ENCODE measurements around the gene ZNF821.
"Not testable (repeated sequence)": the region's sequence is repeated elsewhere in the genome, so short reads cannot be mapped to it uniquely, and the experiment has no call there.

The ZNF821 gene

DNA sequence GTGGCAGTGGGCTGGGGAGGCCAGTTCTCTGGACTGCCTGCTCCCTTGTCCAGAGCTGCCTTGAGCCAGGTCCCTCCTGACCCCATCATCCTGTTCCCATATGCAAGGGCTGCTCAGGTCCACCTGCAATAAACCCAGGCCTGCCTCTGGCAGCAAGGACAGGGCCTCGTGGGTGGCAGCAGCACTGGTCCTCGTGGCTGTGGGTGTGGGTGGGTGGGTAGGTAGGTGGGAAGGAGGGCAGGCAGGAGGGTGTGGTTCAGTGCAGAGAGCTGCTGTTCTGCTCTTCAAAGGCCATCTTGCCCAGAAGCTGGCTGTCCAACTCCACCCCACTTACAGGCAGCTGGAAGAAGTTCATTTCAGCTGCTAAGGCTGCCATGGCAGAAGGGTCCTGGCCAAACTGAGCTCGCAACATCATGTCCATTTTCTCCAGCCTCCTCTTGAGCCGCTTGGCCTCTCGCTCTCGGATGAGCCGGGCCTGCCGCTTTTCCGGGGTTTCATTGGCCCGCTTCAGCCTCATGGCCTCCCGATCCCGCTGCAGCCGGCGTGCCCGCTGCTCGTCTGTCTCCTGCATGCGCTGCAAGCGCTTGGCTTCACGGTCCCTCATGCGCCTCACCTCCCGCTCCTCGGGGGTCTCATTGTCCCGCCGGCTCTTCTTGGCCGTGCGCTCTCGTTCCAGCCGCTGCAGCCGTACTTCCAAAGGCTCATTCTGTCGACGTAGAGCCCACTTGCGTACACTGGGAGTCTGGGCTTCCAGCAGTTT, 24.0 kb downstream of the ZNF821 start:
- DNase-seq, result no peak

DNA sequence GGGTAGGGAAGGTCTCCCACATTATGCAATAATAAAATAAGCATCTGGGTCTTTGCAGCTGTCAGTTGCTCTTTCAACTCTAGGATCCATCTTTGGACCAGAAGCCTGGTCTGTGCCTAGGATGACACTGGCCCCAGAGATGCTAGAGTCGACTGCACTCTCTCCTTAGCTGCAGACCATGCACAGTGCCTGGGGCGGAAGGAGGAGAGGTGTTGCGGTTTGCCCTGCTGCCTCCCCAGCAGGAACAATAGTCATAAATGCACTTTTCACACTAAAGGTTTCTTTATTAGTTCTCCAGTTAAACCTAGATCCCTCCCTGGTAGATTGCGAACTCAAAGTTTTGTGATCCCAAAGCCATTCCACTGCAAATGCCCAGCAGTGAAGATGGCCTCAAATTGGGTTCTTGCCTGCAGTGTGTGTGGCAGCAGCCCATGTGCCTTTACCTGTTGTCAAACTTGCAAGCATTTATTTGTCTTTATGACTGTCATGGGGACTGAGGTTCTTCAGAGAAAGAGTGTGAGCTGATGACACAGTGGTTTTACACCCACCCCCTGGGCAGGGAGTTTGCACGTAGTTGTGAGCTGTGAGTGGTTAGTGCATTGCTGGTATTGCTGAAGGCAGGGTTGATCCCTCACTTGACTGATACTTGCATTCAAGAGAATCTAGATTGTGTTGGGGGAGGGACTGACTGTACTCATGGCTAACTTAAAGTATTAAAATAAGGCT, 27.9 kb downstream of the ZNF821 start:
- DNase-seq, result no peak

DNA sequence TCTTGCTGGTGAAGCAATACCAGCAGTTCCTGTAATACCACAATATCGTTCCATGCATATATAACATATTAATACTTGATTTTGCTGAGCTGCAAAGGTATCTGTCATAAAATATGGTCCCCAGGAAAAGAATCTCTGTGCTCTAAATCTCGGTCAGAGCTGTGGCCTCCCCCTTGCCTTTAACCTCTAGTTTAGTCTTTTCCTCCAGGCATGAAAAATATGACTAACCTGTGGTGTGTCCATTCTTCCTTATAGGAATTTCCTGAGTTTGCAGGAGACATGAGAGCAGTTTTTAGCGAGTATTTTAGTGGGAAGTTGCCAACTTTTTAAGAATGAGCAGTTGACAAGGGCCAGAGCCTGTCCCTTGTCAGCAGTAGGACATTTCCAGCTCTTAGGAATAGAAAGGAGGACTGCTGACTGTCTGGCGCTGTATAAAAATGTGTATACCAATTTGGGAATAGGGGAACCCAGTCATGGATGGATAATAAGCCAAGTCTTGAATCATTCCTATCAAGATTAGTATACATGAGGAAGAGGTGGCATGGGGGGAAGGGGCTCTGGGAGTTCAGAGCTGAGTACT, 29.5 kb downstream of the ZNF821 start:
- DNase-seq, result no peak

DNA sequence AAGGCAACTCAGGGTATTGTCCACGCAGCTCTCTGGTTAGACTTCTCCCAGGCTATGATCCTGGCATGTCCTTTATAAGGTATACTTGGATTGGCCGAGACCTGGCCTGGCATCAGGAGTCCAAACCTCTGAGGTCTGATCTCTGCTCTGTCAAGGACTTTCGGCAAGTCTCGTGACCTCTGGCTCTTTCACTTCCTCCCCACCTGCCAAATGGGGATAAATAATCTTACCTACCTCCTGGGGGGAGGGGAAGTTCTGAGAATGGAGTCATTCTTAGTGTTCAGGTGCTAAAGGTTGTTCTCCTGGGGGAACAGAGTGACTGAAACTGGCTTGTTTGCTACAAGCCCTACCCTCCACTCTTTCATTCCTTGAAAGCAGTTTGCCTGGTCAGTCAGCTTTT, 30.6 kb downstream of the ZNF821 start:
- no peak for DNase-seq

DNA sequence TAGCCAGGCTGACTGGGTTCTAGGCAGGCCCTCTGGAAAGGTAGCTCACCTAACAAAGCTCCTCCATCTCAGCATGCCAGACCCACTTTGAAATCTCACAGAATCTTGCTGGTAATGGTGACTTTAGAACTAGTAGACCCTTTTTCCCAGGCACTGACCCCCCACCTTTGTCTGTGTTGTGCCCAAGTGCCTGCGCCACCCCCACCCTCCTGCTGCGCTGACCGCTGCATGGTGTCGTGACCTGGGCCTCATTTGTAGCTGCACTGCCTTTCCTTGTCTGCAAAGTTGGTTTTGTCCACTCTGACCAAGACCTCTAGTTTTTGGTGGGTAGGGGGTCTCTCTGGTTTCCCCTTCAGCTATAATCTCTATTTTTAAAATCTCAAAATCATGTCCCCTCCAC, 31.4 kb downstream of the ZNF821 start:
- no peak for DNase-seq

GRCh38 chr16:71852158-71852557, 31.8 kb downstream of the ZNF821 start:
- DNase-seq, result no peak

GRCh38 chr16:71851746-71852145, 32.2 kb downstream of the ZNF821 start:
- no peak for DNase-seq

DNA sequence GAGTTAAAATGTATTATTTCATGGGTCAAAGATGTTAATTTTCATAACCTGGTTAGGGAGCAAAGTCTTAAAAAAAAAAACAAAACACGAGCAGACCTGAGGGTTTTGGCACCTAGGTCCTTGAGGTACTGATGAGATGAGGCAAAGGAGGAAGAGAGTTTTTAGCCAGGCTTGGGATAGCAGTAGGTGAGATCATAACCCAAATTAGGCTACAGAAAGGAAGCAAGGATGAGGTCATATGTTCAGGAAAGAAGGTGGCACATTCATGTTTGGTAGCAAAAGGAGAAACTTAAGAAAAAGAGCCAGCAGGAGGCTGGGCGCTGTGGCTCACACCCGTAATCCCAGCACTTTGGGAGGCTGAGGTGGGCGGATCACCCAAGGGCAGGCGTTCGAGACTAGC, 35.4 kb downstream of the ZNF821 start:
- DNase-seq, result no peak

GRCh38 chr16:71847096-71847495, 36.9 kb downstream of the ZNF821 start:
- DNase-seq, result no peak

DNA sequence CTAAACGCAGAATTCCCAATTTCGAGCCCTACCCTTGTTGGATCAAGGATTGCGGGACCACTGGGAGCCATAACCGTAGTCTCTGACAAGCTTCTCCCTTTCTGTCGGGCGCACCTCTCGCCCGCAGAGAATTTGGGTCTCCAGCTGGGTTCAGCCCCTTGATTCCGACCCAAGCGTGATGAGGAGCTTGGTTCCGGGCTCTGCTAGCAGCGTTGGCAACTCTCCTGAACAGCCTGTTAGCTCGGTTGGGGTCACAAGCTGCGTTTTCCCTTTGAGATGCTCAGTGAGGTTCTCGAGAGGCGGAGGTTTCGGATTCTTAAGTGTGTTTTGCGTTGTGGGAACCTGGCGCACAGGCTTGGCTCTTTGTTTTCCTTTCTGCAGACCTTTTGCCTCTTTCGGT, 37.6 kb downstream of the ZNF821 start:
- no peak for DNase-seq

DNA sequence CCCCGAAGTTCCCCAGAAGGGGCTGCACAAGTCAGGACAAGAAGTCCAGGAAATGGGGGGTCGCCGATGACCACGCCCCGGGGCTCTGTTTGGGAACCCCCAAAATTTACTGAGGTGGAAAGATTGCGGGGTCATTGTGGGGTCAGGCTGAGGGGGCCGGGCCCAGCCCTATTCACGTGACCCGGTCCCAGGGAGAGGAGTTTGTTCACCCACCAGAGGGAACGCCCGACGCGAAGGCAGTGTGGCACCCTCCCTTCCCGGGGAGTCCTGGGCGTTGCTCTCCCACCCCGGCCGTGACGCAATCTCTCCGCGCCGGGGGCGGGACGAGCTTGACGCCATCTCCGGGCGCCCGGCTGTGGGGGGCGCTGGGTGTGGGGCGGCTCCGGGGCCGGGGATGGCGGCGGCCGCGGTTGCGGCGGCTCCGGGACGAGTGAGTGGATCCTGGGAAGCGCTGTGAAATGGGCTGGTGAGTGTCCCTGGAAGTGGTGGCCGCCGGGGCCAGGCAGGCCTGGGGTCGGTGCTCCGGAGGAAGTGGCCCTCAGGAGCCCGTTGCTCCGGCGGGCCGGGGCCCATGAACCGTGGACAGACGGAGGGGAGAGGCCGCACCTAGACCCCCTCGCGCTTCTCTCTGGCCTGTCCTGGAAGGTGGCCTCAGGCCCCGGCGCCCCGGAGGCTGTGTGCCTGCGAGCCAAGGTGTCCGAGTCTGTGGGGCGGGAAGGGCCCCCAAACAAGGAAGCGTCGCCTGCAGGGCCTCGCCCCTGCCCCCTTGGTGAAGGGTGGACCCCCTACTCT, 38.1 kb downstream of the ZNF821 start, which contains the start of gene ATXN1L:
TSS of gene ATXN1L (plus strand) at position 338 of the 792 bp plus-strand sequence. CDS start 3,765 bp downstream, outside the sequence.
- peak; percentile 88 to 92 for DNase-seq

- no peak for DNase-seq
These were observed 40.4 kb downstream of the ZNF821 start for GRCh38 chr16:71843572-71843971.

DNA sequence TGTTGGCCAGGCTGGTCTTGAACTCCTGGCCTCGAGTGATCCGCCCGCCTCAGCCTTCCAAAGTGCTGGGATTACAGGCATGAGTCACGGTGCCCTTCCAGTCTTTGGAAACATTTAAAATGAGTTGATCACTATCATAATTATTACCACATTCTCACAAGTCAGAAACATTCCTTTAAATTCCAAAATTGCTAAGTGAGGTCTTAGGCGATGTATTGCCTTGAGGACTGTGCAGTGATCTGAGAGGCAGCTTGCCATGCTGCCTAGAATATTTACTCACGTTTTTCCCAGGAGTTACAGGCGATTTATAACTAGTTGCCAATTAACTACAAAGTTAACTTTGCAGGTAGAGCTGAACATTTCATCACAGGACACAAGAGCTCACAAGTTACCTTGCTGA, 43.9 kb downstream of the ZNF821 start:
- no peak for DNase-seq

- DNase-seq, result no peak
These were observed 46.8 kb downstream of the ZNF821 start for GRCh38 chr16:71837150-71837549.

- DNase-seq, result no peak
These were observed 49.7 kb downstream of the ZNF821 start for GRCh38 chr16:71834291-71834690.

GRCh38 chr16:71832112-71832511, 51.9 kb downstream of the ZNF821 start:
- DNase-seq, result not testable (repeated sequence)

- not testable (repeated sequence) for DNase-seq
These were observed 52.3 kb downstream of the ZNF821 start for GRCh38 chr16:71831698-71832097.

DNA sequence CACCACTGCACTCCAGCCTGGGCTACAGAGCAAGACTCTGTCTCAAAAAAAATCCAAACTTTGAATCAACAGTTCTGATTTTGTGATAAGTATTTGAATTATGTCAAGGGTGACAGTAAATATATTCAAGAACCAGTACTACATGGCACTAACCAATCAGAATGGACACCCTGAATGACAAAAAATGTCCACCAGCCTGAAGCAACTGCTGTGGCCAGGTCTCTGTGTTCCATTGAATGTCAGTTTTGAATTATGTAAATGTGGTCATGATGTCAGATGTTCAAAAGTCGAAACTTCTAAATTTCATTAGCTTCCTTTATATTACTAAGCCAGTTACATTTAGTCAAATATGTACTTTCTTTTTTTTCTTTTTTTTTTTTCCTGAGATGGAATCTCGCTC, 53.6 kb downstream of the ZNF821 start:
- DNase-seq, result no peak

DNA sequence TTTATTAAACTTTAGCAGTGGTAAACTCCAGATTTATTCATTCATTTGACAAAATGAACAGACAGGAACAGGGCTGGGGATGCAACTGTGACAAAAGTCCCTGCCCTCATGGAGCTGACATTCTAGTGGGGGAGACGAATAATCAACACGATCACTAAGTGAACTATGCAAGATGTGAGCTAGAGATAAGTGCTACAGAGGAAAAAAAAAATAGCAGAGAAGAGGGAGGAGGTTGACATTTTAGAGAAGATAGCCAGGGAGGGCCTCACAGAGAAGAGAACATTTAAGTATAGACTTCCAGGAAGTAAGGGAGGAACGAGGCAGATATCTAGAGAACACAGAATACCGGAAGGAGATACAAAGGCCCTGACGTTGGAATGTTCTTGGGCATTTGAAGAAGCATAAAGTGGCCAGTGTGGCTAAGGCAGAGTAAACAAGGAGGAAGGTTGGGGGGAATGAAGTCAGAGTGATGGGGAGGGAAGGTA, 57.4 kb downstream of the ZNF821 start:
- no peak for DNase-seq

GRCh38 chr16:71817155-71817500, 66.9 kb downstream of the ZNF821 start:
- not testable (repeated sequence) for DNase-seq

- no peak for DNase-seq
These were observed 72.7 kb downstream of the ZNF821 start for GRCh38 chr16:71811261-71811803.

DNA sequence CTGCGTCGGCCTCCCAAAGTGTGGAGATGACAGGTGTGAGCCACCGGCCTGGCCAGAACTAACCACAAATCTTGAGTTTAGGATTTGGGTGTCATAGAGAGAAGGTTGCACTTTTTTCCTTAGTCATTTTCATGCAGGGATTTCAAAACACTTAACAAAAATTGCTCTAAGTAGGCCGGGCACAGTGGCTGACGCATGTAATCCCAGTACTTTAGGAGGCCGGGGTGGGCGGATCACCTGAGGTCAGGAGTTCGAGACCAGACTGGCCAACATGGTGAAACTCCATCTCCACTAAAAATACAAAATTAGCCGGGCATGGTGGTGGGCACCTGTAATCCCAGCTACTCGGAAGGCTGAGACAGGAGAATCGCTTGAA, 73.8 kb downstream of the ZNF821 start:
- DNase-seq, result not testable (repeated sequence)

Measured in activated CD4-positive, alpha-beta T cell treated with anti-CD3 and anti-CD28 coated beads for 4 hours (primary cell).